ENCODE measurements around the gene ALDH1A3.

GRCh38 chr15:100862162-100862561 lies 17.5 kb upstream of the ALDH1A3 start:
- no peak for TF ChIP-seq POLR2AphosphoS5 (IDR thresholded peaks at IDR 0.05; ENCODE audit: borderline replicate concordance, low read depth, low read length)
- TF ChIP-seq EZH2 (IDR thresholded peaks at IDR 0.05) = no peak
- no peak for TF ChIP-seq FOXP2 (optimal IDR thresholded peaks at IDR 0.05; ENCODE audit: control extremely low read depth, extremely low read length, insufficient read depth)
